NCI-H526 treated with DMSO at 0.1 percent for 48 hours (cell line): Measurements from ENCODE around the gene PSMB9.

Experiments used
- DNase-seq: peaks from one replicate; lab custom pipeline; 2025; lab: John Stamatoyannopoulos, UW

The PSMB9 gene

DNA sequence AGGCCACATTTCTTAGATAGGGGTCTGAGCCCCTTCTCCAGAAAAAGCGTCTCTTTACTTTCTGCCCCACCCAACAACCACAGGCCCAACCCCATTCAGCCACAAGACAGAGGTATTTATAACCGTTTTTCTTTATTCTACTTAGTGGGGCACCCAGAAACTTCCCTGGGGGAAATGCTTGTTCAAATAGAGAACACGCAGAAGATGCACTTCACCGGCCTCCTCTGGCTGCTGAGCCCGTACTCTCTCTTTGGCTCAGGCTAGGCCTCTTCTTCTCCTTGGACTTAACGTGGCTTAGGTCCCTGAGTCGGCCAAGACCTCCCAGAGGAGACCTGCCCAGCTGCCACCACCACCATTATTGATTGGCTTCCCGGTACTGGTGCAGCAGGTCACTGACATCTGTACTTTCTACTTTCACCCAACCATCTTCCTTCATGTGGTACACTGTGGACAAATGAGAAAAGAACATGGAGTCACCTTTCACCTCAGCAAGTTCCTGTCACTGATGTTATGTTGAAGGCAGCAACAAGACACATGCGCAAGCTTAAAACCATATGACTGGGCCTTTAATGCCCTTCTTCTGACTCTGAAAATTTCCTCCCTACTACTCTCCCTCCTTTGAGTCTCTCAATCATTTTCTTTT is 13.3 kb upstream of the PSMB9 start:
- no peak for DNase-seq

DNA sequence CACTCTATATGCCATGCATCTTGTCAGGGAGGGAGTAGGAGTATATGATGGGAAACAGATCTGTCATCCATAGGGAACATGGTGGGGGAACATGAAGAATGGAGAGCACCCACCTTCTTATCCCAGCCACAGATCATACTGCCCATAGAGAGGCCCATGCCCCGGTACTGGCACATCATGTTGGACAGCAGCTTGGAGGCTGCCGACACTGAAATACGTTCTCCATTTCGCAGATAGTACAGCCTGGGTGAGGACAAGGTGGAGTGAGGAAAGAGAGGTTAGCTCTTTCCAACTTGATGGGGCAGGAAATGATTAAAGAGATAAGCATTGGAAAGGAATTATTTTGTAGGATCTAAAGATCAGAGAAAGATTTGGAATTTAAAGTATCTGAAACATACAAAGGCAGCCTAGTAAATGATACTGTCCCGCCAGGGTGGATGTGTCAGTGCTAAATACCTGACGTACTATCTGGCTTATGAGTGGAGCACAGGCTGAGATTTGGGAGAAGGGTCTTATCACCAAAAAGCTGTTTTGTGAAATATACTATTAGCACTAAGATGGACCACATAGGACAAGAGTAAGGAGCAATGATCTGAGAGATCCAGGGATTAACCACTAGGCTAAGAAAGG is 11.9 kb upstream of the PSMB9 start:
- DNase-seq = no peak

- DNase-seq = no peak
Measured at GRCh38 chr6:32842690-32843089, 11.3 kb upstream of the PSMB9 start.

DNA sequence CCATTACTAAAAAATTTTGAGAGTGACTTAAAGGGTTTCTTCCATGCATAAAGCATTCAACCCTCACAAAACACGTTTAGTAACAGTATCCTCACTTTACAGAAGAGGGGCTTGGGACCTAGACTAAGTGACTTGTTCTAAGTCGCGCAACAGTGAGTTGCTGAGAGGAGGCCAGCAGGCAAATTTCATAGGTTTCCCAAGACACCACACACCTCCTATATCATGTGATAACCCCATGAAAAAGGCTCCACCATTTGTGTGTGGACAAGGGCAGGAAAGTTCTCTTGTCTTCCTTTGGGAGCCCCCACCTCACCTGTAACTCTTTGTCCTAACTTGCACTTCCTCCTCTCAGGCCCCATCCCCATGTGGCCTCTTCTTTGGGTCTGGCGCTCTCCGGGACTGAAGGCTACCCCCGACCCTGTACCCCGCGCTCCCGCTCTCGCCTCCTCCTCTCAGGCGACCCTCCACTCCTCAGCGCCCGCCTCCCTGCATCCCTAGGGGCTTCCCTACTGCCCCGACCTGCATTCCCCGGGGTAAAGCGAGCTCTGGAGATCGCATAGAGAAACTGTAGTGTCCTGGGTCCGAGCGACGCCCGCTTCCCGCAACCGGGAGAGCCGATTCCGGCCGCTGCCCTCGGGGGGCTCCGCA is 10.5 kb upstream of the PSMB9 start:
- DNase-seq = peak; percentile 46

GRCh38 chr6:32843979-32844838 is 9.8 kb upstream of the PSMB9 start, which contains the start of gene PSMB8:
PSMB8 (minus strand) TSS chr6:32844047; CDS start chr6:32843996, 51 bp downstream.
- peak; percentile 98 for DNase-seq

- no peak for DNase-seq
Measured at GRCh38 chr6:32844839-32845383, 9.1 kb upstream of the PSMB9 start.

DNA sequence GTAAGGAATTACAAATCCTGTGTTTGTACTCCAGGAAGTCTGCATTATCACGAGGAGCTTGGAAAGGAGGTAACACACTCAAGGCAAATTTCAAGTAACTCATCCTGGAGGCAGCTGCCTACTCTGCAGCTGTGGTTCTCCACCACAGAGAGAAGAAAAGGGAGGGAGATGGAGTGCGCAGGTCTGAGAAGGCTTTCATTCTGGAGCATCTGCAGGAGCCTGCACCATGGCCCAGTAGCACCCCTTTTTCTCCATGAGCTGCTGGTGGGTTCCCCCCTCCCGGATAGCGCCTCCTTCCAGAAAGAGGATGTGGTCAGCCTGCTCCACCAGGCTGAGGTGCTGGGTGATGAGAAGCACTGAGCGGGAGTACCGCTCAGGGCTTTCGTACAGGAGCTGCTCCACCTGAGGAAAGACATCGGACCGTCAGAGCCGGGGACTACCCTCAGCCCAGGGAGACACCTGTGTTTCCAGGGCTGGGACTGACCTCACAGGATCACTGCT is 8.6 kb upstream of the PSMB9 start:
- DNase-seq = no peak

- DNase-seq = no peak
Measured at GRCh38 chr6:32847004-32847403, 7.0 kb upstream of the PSMB9 start.

- no peak for DNase-seq
Measured at GRCh38 chr6:32847795-32848194, 6.2 kb upstream of the PSMB9 start.

DNA sequence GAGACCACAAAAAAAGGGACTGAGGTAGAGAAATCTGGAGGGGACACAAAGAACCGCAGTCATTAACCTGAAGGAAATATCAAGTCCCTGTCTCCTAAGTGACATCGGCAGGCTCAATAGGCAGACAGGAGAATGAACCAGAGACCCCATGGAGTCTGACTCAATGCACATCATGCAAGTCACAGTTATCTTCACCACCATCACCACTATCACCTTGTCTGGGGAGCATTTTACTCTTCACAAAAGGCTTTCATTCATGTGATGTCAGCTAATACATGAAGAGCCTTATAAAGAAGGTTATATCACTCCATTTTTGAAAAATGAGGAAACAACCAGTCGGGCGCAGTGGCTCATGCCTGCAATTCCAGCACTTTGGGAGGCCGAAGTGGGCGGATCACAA is 4.9 kb upstream of the PSMB9 start:
- no peak for DNase-seq

DNA sequence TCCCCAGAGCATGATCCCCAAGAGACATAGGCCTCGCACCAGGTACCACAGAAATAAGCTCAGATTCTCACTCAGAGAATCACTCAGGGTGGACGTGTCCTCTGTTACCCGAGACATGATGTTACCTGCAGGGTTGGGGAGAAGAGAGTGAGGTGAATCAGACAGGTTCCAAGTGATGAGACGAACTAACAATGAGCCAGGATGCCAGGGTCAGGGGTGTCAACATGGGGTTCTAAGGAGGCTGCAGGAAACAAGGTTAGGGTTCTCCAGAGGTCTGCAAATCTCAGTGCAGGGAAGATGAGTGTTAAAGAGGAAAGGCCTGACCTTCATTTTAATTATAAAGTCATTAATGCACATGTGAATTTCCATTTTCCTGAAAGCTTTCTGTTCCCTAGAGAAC is 3.0 kb upstream of the PSMB9 start:
- no peak for DNase-seq

DNA sequence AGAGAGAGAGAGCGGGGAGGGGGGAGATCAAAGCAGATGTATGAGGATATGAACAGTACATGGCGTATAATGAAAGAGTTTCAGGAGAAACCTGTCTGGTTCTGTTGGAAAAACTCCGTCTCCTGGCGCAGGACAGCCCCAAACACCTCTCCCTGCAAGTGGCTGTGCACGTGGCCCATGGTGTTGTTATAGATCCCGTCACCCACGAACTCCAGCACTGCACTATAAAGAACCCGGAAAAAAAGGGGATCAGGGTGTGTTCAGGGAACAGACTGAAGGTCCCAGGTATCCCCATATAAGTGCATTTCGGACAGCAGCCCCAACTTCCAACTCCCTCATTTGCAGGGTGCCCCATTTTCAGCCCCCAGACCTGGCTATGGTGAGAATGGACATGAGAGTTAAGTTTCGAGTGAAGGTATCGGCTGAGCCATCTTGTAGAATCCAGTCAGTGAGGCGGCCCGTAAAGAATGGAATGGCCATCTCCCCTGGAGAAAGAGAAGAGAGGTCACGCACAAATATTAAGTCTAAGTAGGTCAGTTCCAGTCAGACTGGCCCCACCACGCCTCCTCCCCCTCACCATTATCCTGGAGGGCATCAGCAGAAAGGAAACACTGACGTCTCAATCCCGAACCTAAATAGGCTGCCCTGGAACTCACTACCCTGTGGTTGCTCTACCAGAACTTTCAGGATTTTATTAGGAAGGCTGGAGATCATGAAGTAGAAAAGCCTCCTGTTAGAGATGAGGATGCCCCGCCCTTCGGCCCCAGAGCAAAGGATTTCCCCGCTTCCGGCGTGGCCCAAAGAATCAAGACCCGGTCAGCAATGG is 1.8 kb upstream of the PSMB9 start:
- no peak for DNase-seq

- DNase-seq = peak; percentile 34
Measured at GRCh38 chr6:32852844-32853540, 1.0 kb upstream of the PSMB9 start.

DNA sequence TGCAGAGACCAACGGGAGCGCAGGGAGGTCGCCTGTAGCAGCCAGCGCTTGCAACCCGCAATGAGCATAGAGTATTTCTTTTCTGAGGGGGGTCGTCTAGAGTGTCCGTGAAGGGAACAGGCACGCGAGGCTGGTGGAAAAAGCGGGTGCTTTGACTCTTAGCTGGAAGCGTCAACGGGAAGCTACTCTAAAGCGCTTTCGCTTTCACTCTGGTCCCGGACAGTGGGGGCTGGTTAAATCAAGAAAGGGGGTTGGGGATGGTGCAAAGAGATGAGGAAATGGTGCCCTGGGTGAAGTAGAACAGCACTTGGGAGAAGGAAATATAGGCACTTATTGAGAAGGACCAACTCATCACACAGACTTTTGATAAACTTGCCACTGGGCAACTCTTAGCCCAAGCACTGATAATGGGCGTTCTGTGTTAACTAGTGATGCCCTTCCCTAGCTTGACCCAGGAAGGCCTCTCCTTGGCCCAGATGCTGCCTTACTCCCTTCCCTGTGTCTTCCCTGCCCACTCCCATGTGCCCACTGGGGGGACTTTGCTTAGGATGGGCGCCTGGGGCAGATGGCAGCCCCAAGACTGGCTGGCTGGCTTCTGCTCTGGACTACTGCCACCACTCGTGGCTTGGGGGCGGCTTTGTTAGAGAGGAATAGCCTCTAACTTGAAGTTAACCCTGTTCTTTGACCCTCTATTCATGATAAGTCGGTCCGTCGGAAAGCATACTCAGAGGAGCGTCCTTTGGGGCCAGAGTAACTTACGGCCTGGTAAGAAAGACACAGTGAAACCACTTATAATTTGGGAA is 585 bp downstream of the PSMB9 start:
- no peak for DNase-seq

- DNase-seq = no peak
Measured at GRCh38 chr6:32855467-32856174, 1.6 kb downstream of the PSMB9 start.

DNA sequence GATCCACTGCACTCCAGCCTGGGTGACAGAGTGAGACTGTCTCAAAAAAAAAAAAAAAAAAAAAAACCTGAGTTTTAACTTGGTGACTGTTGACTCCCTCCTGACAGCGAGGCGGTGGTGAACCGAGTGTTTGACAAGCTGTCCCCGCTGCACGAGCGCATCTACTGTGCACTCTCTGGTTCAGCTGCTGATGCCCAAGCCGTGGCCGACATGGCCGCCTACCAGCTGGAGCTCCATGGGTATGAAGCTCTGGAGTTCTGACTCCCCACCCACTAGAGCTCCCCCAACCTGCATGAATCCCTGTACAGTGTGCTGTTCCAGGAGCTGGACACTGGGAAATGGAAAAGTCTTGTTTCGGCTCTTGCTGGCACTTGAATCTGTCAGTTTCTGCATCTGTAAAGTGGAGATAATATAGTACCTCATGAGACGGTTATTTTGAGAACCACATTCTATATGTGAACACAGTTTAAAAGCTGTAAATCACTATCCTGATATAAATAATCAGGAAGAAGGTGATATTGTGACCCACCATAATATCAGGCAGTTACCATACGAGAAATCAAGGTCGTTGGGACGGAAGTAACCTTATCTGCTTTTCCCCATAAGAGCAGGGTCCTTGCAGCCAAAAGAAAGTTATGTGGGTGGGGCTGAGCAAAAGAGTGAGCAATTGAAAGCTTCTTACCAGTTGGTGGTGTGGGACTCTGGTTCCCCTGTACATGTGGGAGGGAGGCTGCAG is 3.3 kb downstream of the PSMB9 start:
- no peak for DNase-seq

DNA sequence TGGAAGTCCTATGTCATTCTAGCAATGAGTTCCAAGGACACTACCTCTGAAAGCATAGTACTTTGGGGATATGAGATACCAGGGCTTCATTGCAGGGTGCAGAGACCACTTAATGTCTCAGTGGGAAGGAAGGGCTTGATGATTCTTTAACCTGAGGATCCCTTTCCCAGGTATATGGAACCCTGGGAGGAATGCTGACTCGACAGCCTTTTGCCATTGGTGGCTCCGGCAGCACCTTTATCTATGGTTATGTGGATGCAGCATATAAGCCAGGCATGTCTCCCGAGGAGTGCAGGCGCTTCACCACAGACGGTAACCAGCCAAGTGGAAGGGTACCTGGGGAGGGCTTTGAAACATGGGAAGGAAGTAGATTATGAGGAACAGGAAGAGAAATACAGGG is 4.2 kb downstream of the PSMB9 start:
- DNase-seq = no peak

GRCh38 chr6:32860674-32861073 is 6.7 kb downstream of the PSMB9 start:
- no peak for DNase-seq
